GM13976 (cell line): Measurements from ENCODE around the gene MKRN2.

Source experiments
- DNase-seq: peaks from one replicate; pipeline ENCODE4 v3.0.0; 2012; ENCODE audit warnings: low spot score
- CTCF ChIP-seq: IDR thresholded peaks from 2 replicates; pipeline ENCODE4 v1.5.1; 2012; ENCODE audit warnings: borderline replicate concordance, mild to moderate bottlenecking; ENCODE audit not compliant: insufficient read depth; ENCODE audit errors: extremely low read depth, missing control alignments, control extremely low read depth
- in situ Hi-C: fragments of 300-500 bp; cut with MboI; formaldehyde crosslinking; loops from one replicate; pipeline ENCODE4 v1.12.0; 2022; ENCODE audit warnings: low sequenced_read_pairs, mixed read lengths, inconsistent platforms; ENCODE audit not compliant: unreplicated experiment

MKRN2 gene

GRCh38 chr3:12582730-12583129, 25.8 kb downstream of the MKRN2 start:
- no peak for DNase-seq
- in situ Hi-C loops, result no loop called here
- TF ChIP-seq CTCF, result no peak

GRCh38 chr3:12583280-12583679, 26.4 kb downstream of the MKRN2 start:
- no peak for TF ChIP-seq CTCF
- no peak for DNase-seq
- in situ Hi-C loops, result no loop called here

GRCh38 chr3:12584083-12584482, 27.2 kb downstream of the MKRN2 start:
- in situ Hi-C loops, result no loop called here
- no peak for DNase-seq
- no peak for TF ChIP-seq CTCF

GRCh38 chr3:12585181-12585580, 28.3 kb downstream of the MKRN2 start:
- no peak for DNase-seq
- in situ Hi-C loops, result no loop called here
- TF ChIP-seq CTCF, result no peak

GRCh38 chr3:12585970-12586369, 29.1 kb downstream of the MKRN2 start:
- in situ Hi-C loops, result no loop called here
- DNase-seq, result peak; percentile 30
- TF ChIP-seq CTCF, result no peak

GRCh38 chr3:12586403-12586802, 29.5 kb downstream of the MKRN2 start:
- in situ Hi-C loops, result no loop called here
- no peak for TF ChIP-seq CTCF
- DNase-seq, result no peak

GRCh38 chr3:12588039-12589009, 31.4 kb downstream of the MKRN2 start:
- in situ Hi-C loops, result no loop called here
- DNase-seq, result no peak
- no peak for TF ChIP-seq CTCF
